B cell (primary cell): ENCODE results near the gene ABR. TPM values are rescaled to one million over a fixed set of nuclear protein-coding genes. Genes with fewer than 3 reads are reported as not detected.
A peak's percentile ranks its signal among the peaks of the same experiment; 100 is the strongest.

Experiments used
- ATAC-seq: fragments of 200-7000 bp; cut with Tn5 transposase; one replicate; pipeline ENCODE4 v1.10.0; 2021; ENCODE audit warnings: low read depth, mild to moderate bottlenecking, moderate number of reproducible peaks, moderate library complexity
- CTCF ChIA-PET: fragments of 350-600 bp; sonication (Branson Sonifier 250); formaldehyde crosslinking; loops from one replicate; lab custom pipeline; 2021; ENCODE audit warnings: antibody characterized with exemption, inconsistent platforms; lab: Charles Lee
- POLR2A ChIA-PET: fragments of 350-600 bp; sonication (Branson Sonifier 250); formaldehyde crosslinking; loops from one replicate; lab custom pipeline; 2021; ENCODE audit warnings: antibody characterized with exemption; lab: Charles Lee
- DNase-seq: peaks from one replicate; pipeline ENCODE4 v3.0.0; 2013
- H2AFZ ChIP-seq: 2 replicates; pipeline ENCODE4 v1.6.1; 2012; ENCODE audit warnings: mild to moderate bottlenecking, low read depth, low read length; ENCODE audit not compliant: insufficient read depth, poor library complexity, severe bottlenecking
- H3K27ac ChIP-seq, 2 donors: 1 replicate in 1 of 2; 2 replicates in 1 of 2; pipeline ENCODE4 v1.5.1; 2012 to 2013; ENCODE audit warnings: low read length in 2 of 2, mild to moderate bottlenecking in 2 of 2, moderate library complexity in 1 of 2
- H3K27me3 ChIP-seq, 4 experiments: fragments of 200-600 bp in 1 of 4; sonication (generic) in 1 of 4; replicated peaks in 1 of 4; 1 replicate in 2 of 4; 2 replicates in 2 of 4; pipeline versions ENCODE4 v1.6.1 to v1.7.0; 2013 to 2016; ENCODE audit warnings: low read length in 3 of 4, mild to moderate bottlenecking in 2 of 4, mixed read lengths in 1 of 4, moderate library complexity in 1 of 4; ENCODE audit not compliant: insufficient read depth in 4 of 4, control insufficient read depth in 3 of 4; ENCODE audit errors: control extremely low read depth in 1 of 4
- H3K36me3 ChIP-seq, 2 experiments: replicated peaks in 1 of 2; 1 replicate in 1 of 2; 2 replicates in 1 of 2; pipeline versions ENCODE4 v1.6.1 to v1.7.1; 2013; ENCODE audit warnings: low read length in 1 of 2; ENCODE audit not compliant: insufficient read depth in 2 of 2, control insufficient read depth in 1 of 2; ENCODE audit errors: control extremely low read depth in 1 of 2, extremely low read depth in 1 of 2
- H3K4me1 ChIP-seq, 2 donors: fragments of 200-600 bp in 1 of 2; sonication (generic) in 1 of 2; 1 replicate in 1 of 2; 2 replicates in 1 of 2; pipeline versions ENCODE4 v1.5.1 to v1.6.1; 2013 to 2017; ENCODE audit warnings: low read length in 2 of 2; ENCODE audit not compliant: control insufficient read depth in 2 of 2, insufficient read depth in 2 of 2
- H3K4me2 ChIP-seq: replicated peaks from 2 replicates; pipeline ENCODE3; 2012; ENCODE audit warnings: mild to moderate bottlenecking, low read depth, low read length; ENCODE audit not compliant: poor library complexity, severe bottlenecking
- H3K4me3 ChIP-seq, 5 experiments: fragments of 200-600 bp in 1 of 5; sonication (generic) in 1 of 5; 1 replicate in 3 of 5; 2 replicates in 2 of 5; pipeline versions ENCODE4 v1.5.1 to v1.7.0; 2011 to 2016; ENCODE audit warnings: low read length in 4 of 5, mild to moderate bottlenecking in 4 of 5, low read depth in 2 of 5, control low read depth in 1 of 5, moderate library complexity in 1 of 5; ENCODE audit not compliant: insufficient read depth in 1 of 5; ENCODE audit errors: control extremely low read depth in 1 of 5, extremely low read depth in 1 of 5
- H3K79me2 ChIP-seq: fragments of 200-600 bp; sonication (generic); one replicate; pipeline ENCODE4 v1.6.0; 2016; ENCODE audit warnings: low read length; ENCODE audit not compliant: control insufficient read depth, insufficient read depth
- H3K9ac ChIP-seq: fragments of 200-600 bp; sonication (generic); 2 replicates; pipeline ENCODE4 v1.6.1; 2017; ENCODE audit warnings: mild to moderate bottlenecking, low read length, moderate library complexity
- H3K9me3 ChIP-seq, 3 donors: one replicate each; pipeline versions ENCODE4 v1.6.1 to v1.7.1; 2013; ENCODE audit warnings: low read length in 2 of 3; ENCODE audit not compliant: control insufficient read depth in 2 of 3, insufficient read depth in 1 of 3; ENCODE audit errors: control extremely low read depth in 1 of 3
- H4K20me1 ChIP-seq: 2 replicates; pipeline ENCODE4 v1.6.0; 2012; ENCODE audit warnings: mild to moderate bottlenecking, low read length; ENCODE audit not compliant: insufficient read depth, control insufficient read depth, poor library complexity, severe bottlenecking
- H3K27ac Mint-ChIP-seq: one replicate; pipeline ENCODE4 v1.8.0; 2021; ENCODE audit warnings: mixed read lengths
- H3K27me3 Mint-ChIP-seq: one replicate; pipeline ENCODE4 v1.8.0; 2021; ENCODE audit warnings: mixed read lengths
- H3K4me1 Mint-ChIP-seq: one replicate; pipeline ENCODE4 v1.8.0; 2021; ENCODE audit warnings: mixed read lengths
- H3K4me3 Mint-ChIP-seq: one replicate; pipeline ENCODE4 v1.8.0; 2021; ENCODE audit warnings: mixed read lengths
- H3K9me3 Mint-ChIP-seq: one replicate; pipeline ENCODE4 v1.8.0; 2022; ENCODE audit warnings: mixed read lengths; ENCODE audit not compliant: insufficient read depth
- EZH2 ChIP-seq: IDR thresholded peaks from 2 replicates; pipeline ENCODE4 v1.6.1; 2012; ENCODE audit warnings: borderline replicate concordance, low read depth, mild to moderate bottlenecking, moderate library complexity, low read length; ENCODE audit not compliant: insufficient read depth, poor library complexity, severe bottlenecking
- WGBS: methylation state at CpG from one replicate; pipeline ENCODE4 v1.1.5; 2013; ENCODE audit warnings: missing lambda C conversion rate; ENCODE audit not compliant: insufficient coverage; 5-methylcytosine and 5-hydroxymethylcytosine counted together
- intact Hi-C: fragments of 100-400 bp; cut with micrococcal nuclease; formaldehyde crosslinking; loops from one replicate; pipeline ENCODE4 v1.10.0; 2022
- polyA plus RNA-seq: library from polyadenylated mRNA; depleted of rRNA; stranded (reverse); fragments of >200 nt; gene quantifications from 2 replicates; pipeline ENCODE4 v1.2.3, GENCODE V29; 2012
- total RNA-seq, 2 donors: library from RNA; stranded (reverse); fragments of 120-200 nt in 1 of 2; gene quantifications; 1 replicate in 1 of 2; 2 replicates in 1 of 2; pipeline versions ENCODE4 v1.2.3 to v1.2.4, GENCODE V29; 2013 to 2022
- TF ChIP-seq, protein P1 (sequence below): fragments of 200-600 bp; IDR thresholded peaks from one replicate; pipeline ENCODE4 v1.8.0; 2022; ENCODE audit warnings: antibody characterized with exemption, mild to moderate bottlenecking

Gene ABR
- total and polyA plus RNA-seq, 2 donors (not counting 1 experiment from before 2014, with no cell fraction given): 79.8 to 262 TPM

DNA sequence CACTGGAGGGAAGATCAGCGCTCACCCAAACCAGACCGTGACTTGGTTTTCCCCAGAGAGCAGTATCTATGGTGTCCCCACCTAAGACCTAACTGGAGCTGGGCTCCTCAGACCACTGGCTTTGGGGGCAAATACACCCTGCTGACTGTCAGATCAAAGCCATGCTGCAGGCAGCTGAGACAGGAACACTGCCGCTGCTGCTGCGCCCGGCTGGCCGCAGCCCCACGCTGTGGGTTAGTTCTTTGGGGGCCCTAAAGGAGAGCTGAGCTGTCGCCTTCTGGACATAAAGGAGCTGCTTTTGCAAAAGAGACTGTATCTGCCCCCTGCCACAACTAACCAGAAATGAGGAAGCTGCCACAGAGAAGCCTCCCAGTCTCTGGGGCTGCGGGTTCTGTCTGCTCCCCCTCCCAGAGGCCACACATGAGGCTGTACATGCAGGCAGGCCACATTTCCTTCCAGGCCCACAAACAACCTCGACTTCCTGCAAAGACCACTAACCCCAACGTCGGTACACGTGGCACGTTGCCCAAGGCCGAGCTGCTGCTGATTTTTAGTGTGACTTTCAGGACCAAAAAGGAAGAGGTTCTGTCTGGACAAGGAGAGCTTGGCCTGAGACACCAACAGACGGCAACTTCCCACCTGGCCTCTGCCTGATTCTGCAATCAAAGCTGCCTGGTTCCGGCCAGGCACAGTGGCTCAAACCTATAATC lies 18.2 kb upstream of the ABR start:
- intact Hi-C loops: loop anchor here (1.0 to 5.0 kb wide), 5 partner anchors 11 to 289 kb away; no protein-coding TSS in a partner anchor
- peaks cover 25% of the 10 kb centered on the region for H4K20me1 ChIP-seq
- under 1% methylated on average over 17 of the region's 17 CpGs for WGBS
- H3K36me3 ChIP-seq: peaks cover 0 to 2% of the 10 kb centered on the region in 2 experiments
- H3K4me2 ChIP-seq: peak overlapping the region; percentile 74
- Mint-ChIP-seq H3K4me1 (peaks cover 60% of the 10 kb centered on the region), H3K4me3 (peak overlapping the region; percentile 82), H3K9me3 (no peaks in the 10 kb centered on the region), H3K27me3 (no peaks in the 10 kb centered on the region), H3K27ac (peak overlapping the region; percentile 96)
- DNase-seq (peak; percentile 92), ATAC-seq (peak; percentile 87)
- H3K4me3 ChIP-seq: peak overlapping the region in 1 of 5 experiments; percentile 29
- no peak overlapping the region for H2AFZ ChIP-seq
- TF ChIP-seq, protein P1, sequence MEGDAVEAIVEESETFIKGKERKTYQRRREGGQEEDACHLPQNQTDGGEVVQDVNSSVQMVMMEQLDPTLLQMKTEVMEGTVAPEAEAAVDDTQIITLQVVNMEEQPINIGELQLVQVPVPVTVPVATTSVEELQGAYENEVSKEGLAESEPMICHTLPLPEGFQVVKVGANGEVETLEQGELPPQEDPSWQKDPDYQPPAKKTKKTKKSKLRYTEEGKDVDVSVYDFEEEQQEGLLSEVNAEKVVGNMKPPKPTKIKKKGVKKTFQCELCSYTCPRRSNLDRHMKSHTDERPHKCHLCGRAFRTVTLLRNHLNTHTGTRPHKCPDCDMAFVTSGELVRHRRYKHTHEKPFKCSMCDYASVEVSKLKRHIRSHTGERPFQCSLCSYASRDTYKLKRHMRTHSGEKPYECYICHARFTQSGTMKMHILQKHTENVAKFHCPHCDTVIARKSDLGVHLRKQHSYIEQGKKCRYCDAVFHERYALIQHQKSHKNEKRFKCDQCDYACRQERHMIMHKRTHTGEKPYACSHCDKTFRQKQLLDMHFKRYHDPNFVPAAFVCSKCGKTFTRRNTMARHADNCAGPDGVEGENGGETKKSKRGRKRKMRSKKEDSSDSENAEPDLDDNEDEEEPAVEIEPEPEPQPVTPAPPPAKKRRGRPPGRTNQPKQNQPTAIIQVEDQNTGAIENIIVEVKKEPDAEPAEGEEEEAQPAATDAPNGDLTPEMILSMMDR: no peak
- no peak for TF ChIP-seq EZH2
- H3K4me1 ChIP-seq: peaks cover 60 to 62% of the 10 kb centered on the region in 2 donors
- peaks cover 0 to 6% (median 0%) of the 10 kb centered on the region in 3 donors for H3K9me3 ChIP-seq
- H3K27ac ChIP-seq: peak overlapping the region; percentile 86 to 91
- no peaks in the 10 kb centered on the region for H3K27me3 ChIP-seq
- ChIA-PET POLR2A (interaction anchor here (0.5 to 3.1 kb wide), 9 partner anchors 13 to 1195 kb away, joined by 3 to 24 read pairs (median 5); partner anchors contain the start of gene ABR), CTCF (interaction anchor here (0.7 to 8.1 kb wide), 12 partner anchors 10 to 167 kb away, joined by 3 to 80 read pairs (median 10); no protein-coding TSS in a partner anchor)
- peak overlapping the region; percentile 8 for H3K9ac ChIP-seq
- peaks cover 55% of the 10 kb centered on the region for H3K79me2 ChIP-seq
